Keratinocyte (primary cell): ENCODE results near the gene CGGBP1. TPM values are rescaled to one million over a fixed set of nuclear protein-coding genes. Genes with fewer than 3 reads are reported as not detected.

Experiments used
- DNase-seq: peaks from one replicate; pipeline ENCODE4 v3.0.0-alpha.2; 2011; ENCODE audit warnings: low read depth, missing footprints, low spot score
- FAIRE-seq: peaks from 2 replicates; lab custom pipeline; 2011; peaks lifted over from hg19 to GRCh38; lab: Jason Lieb, UNC
- H2AFZ ChIP-seq: 2 replicates; pipeline ENCODE4 v1.6.0; 2012; ENCODE audit warnings: low read length, control low read depth, inconsistent platforms; ENCODE audit not compliant: control insufficient read depth
- H3K27ac ChIP-seq: 2 replicates; pipeline ENCODE4 v1.5.1; 2011; ENCODE audit warnings: low read length; ENCODE audit not compliant: control insufficient read depth, insufficient read depth
- H3K27me3 ChIP-seq: 3 replicates; pipeline ENCODE4 v1.6.0; 2011; ENCODE audit warnings: low read length; ENCODE audit not compliant: control insufficient read depth, insufficient read depth; ENCODE audit errors: extremely low read depth
- H3K36me3 ChIP-seq, 2 experiments: 2 replicates in 1 of 2; 3 replicates in 1 of 2; pipeline ENCODE4 v1.5.1; 2011; ENCODE audit warnings: low read length in 2 of 2, mild to moderate bottlenecking in 1 of 2; ENCODE audit not compliant: control insufficient read depth in 2 of 2, insufficient read depth in 2 of 2; ENCODE audit errors: extremely low read depth in 1 of 2
- H3K4me1 ChIP-seq: 3 replicates; pipeline ENCODE4 v1.5.1; 2011; ENCODE audit warnings: low read length; ENCODE audit not compliant: control insufficient read depth, insufficient read depth; ENCODE audit errors: extremely low read depth
- H3K4me2 ChIP-seq: 3 replicates; pipeline ENCODE4 v1.6.0; 2011; ENCODE audit warnings: low read depth, low read length; ENCODE audit not compliant: control insufficient read depth, insufficient read depth; ENCODE audit errors: extremely low read depth
- H3K4me3 ChIP-seq, 3 experiments: fragments of 200-600 bp in 1 of 3; sonication (generic) in 1 of 3; 2 replicates in 2 of 3; 3 replicates in 1 of 3; pipeline ENCODE4 v1.5.1; 2011 to 2016; ENCODE audit warnings: low read length in 3 of 3, mild to moderate bottlenecking in 3 of 3, control low read depth in 2 of 3, inconsistent platforms in 1 of 3, low read depth in 1 of 3, mixed read lengths in 1 of 3, mixed run types in 1 of 3, moderate library complexity in 1 of 3; ENCODE audit not compliant: control insufficient read depth in 2 of 3, insufficient read depth in 2 of 3; ENCODE audit errors: extremely low read depth in 1 of 3
- H3K79me2 ChIP-seq: 2 replicates; pipeline ENCODE4 v1.6.0; 2012; ENCODE audit warnings: low read length; ENCODE audit not compliant: control insufficient read depth, insufficient read depth
- H3K9ac ChIP-seq: 3 replicates; pipeline ENCODE4 v1.6.0; 2011; ENCODE audit warnings: low read length; ENCODE audit not compliant: control insufficient read depth, insufficient read depth; ENCODE audit errors: extremely low read depth
- H3K9me1 ChIP-seq: 3 replicates; pipeline ENCODE4 v1.6.0; 2011; ENCODE audit warnings: low read length; ENCODE audit not compliant: control insufficient read depth, insufficient read depth; ENCODE audit errors: extremely low read depth
- H3K9me3 ChIP-seq: 2 replicates; pipeline ENCODE4 v1.5.1; 2012; ENCODE audit warnings: low read depth, low read length; ENCODE audit not compliant: control insufficient read depth
- H4K20me1 ChIP-seq: 3 replicates; pipeline ENCODE4 v1.6.0; 2011; ENCODE audit warnings: low read length; ENCODE audit not compliant: control insufficient read depth, insufficient read depth; ENCODE audit errors: extremely low read depth
- CTCF ChIP-seq, 3 experiments: IDR thresholded peaks in 1 of 3; conservative IDR thresholded peaks in 1 of 3; optimal IDR thresholded peaks in 1 of 3; 2 replicates in 2 of 3; 3 replicates in 1 of 3; pipeline versions ENCODE3 to v1.5.1; 2011; ENCODE audit warnings: low read length in 3 of 3, mild to moderate bottlenecking in 3 of 3, moderate library complexity in 2 of 3, control low read depth in 1 of 3, inconsistent platforms in 1 of 3; ENCODE audit not compliant: insufficient read depth in 2 of 3; ENCODE audit errors: extremely low read depth in 1 of 3
- EZH2 ChIP-seq: IDR thresholded peaks from one replicate; pipeline ENCODE4 v1.6.1; 2012; ENCODE audit warnings: inconsistent platforms, mild to moderate bottlenecking, low read length, moderate library complexity
- dilution Hi-C: fragments of 300-500 bp; cut with MboI; formaldehyde crosslinking; loops from one replicate; pipeline ENCODE4 v1.7.0; 2020; ENCODE audit warnings: low sequenced_read_pairs; ENCODE audit not compliant: extremely low pct_ligation_motif_present
- polyA plus RNA-seq, 5 experiments: library from polyadenylated mRNA; depleted of rRNA in 3 of 5; stranded (reverse) in 3 of 5; stranded (forward) in 1 of 5; unstranded in 1 of 5; fragments of >200 nt; gene quantifications; 1 replicate in 1 of 5; 2 replicates in 3 of 5; 3 replicates in 1 of 5; pipeline versions ENCODE4 v1.2.1 to v1.2.3, GENCODE V29; 2011 to 2012; ENCODE audit warnings: missing spikeins in 2 of 5, low read depth in 1 of 5, low replicate concordance in 1 of 5

The CGGBP1 gene
- polyA plus RNA-seq, 1 donor (not counting 4 experiments of a cell fraction or from before 2014, with no cell fraction given) = 43.3 TPM

GRCh38 chr3:88033079-88033478 is 25.7 kb downstream of the CGGBP1 start:
- H3K27ac ChIP-seq = no peak overlapping the region
- peak overlapping the region; percentile 66 for H2AFZ ChIP-seq
- DNase-seq (no peak), FAIRE-seq (no peak)
- H3K79me2 ChIP-seq = no peaks in the 10 kb centered on the region
- no peak overlapping the region for H3K9ac ChIP-seq
- H3K36me3 ChIP-seq = no peaks in the 10 kb centered on the region
- H3K4me1 ChIP-seq = peaks cover 5% of the 10 kb centered on the region
- TF ChIP-seq EZH2 (no peak), CTCF (optimal IDR thresholded peaks at IDR 0.05 in 1 of 3, IDR thresholded peaks at IDR 0.05 in 1 of 3, conservative IDR thresholded peaks at IDR 0.05 in 1 of 3; ENCODE audit: extremely low read depth in 1 of 3, insufficient read depth in 2 of 3, low read length in 3 of 3) (no peak)
- no peak overlapping the region for H3K4me3 ChIP-seq
- no peaks in the 10 kb centered on the region for H3K27me3 ChIP-seq
- no peaks in the 10 kb centered on the region for H3K9me3 ChIP-seq
- H4K20me1 ChIP-seq = no peaks in the 10 kb centered on the region
- no peaks in the 10 kb centered on the region for H3K9me1 ChIP-seq
- no peak overlapping the region for H3K4me2 ChIP-seq
- dilution Hi-C loops = no loop called here

DNA sequence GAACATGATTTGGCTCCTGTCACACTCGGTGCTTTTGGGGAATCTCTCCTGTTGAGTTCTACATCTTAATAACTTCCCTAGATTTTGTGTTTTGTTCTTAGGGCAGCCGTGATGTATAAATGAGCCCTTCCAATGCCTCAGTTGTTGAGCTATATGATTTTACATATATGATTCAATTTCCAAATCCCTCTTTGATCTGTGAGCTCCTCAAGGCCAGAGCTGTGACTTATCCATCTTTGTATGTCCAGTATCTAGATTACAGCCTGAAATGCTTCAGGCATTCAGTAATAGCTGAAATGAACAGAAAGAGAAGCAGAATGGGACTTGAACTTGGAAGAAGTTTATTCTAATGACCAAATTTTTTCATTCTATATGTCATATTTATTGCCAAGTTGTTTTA is 26.6 kb downstream of the CGGBP1 start:
- peak overlapping the region; percentile 50 for H3K9ac ChIP-seq
- H3K9me1 ChIP-seq = no peaks in the 10 kb centered on the region
- no peaks in the 10 kb centered on the region for H3K79me2 ChIP-seq
- peak overlapping the region; percentile 46 for H3K27ac ChIP-seq
- peak overlapping the region; percentile 97 for H3K4me2 ChIP-seq
- FAIRE-seq = no peak
- H3K4me1 ChIP-seq = peaks cover 5% of the 10 kb centered on the region
- no peaks in the 10 kb centered on the region for H3K36me3 ChIP-seq
- H3K9me3 ChIP-seq = no peaks in the 10 kb centered on the region
- H3K4me3 ChIP-seq = peak overlapping the region; percentile 20 to 76 (median 72)
- no peaks in the 10 kb centered on the region for H4K20me1 ChIP-seq
- TF ChIP-seq CTCF (optimal IDR thresholded peaks at IDR 0.05 in 1 of 3, IDR thresholded peaks at IDR 0.05 in 1 of 3, conservative IDR thresholded peaks at IDR 0.05 in 1 of 3; ENCODE audit: extremely low read depth in 1 of 3, insufficient read depth in 2 of 3, low read length in 3 of 3) (no peak), EZH2 (no peak)
- no peak for DNase-seq
- peak overlapping the region; percentile 90 for H2AFZ ChIP-seq
- dilution Hi-C loops = no loop called here
- H3K27me3 ChIP-seq = no peaks in the 10 kb centered on the region
